ENCODE measurements around the gene PHLDA2. TPM values are rescaled to one million over a fixed set of nuclear protein-coding genes. Genes with fewer than 3 reads are reported as not detected.

Gene PHLDA2
- total and polyA plus RNA-seq, 4 experiments from 2014 or later, result 0.58 to 1.9 (median 1.1) TPM

DNA sequence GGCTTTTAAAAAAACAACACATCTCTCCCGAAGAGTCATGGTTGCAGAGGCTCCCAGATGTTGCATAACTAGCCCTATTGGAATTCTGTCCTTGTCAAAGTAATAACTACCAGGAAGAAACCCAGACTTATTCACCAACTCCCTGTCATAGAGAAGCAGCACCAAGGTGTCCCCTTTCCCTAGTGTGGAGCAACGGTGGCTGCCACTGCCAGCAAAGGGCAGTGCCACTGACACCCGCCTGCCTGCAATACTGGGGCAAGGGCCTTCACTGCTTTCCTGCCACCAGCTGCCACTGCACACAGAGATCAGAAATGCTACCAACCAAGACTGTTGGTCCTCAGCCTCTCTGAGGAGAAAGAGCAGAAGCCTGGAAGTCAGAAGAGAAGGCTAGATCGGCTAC is 35.6 kb upstream of the PHLDA2 start:
- Histone ChIP-seq H3K9me3 (ENCODE audit: control insufficient read depth in 1 of 2, low read length in 2 of 2) (no peaks in the 10 kb centered on the region), H3K4me1 (ENCODE audit: insufficient read depth, low read length) (peaks cover 6% of the 10 kb centered on the region), H3K27me3 (ENCODE audit: insufficient read depth, low read length) (no peaks in the 10 kb centered on the region), H3K4me3 (ENCODE audit: low read length in 2 of 2) (no peak overlapping the region), H3K27ac (ENCODE audit: low read depth, low read length) (no peak overlapping the region), H3K36me3 (ENCODE audit: insufficient read depth, low read length) (peaks cover 89% of the 10 kb centered on the region)
- H3K27me3 Mint-ChIP-seq, result no peaks in the 10 kb centered on the region
- ChIA-PET CTCF (ENCODE audit: partially characterized antibody) (no interaction called here), POLR2A (ENCODE audit: partially characterized antibody) (interaction anchor here (1.2 kb wide), 1 partner anchor 35 kb away, joined by 3 read pairs; no protein-coding TSS in a partner anchor)
- H3K36me3 Mint-ChIP-seq, result peaks cover 74 to 94% of the 10 kb centered on the region in 2 donors
- no peak overlapping the region for H3K4me3 Mint-ChIP-seq
- no peak for DNase-seq
- H3K27ac Mint-ChIP-seq, result peak overlapping the region in 1 of 7 donors; percentile 35
- peaks cover 14 to 36% (median 21%) of the 10 kb centered on the region in 4 donors for H3K4me1 Mint-ChIP-seq
- no peaks in the 10 kb centered on the region for H3K9me3 Mint-ChIP-seq
- intact Hi-C loops (cut with micrococcal nuclease), result no loop called here

- no peak for DNase-seq
- no peaks in the 10 kb centered on the region for H3K9me3 Mint-ChIP-seq
- peaks cover 15 to 31% (median 20%) of the 10 kb centered on the region in 4 donors for H3K4me1 Mint-ChIP-seq
- H3K4me3 Mint-ChIP-seq, result no peak overlapping the region
- no peak overlapping the region for H3K27ac ChIP-seq (ENCODE audit: low read depth, low read length)
- no peaks in the 10 kb centered on the region for H3K27me3 ChIP-seq (ENCODE audit: insufficient read depth, low read length)
- H3K27ac Mint-ChIP-seq, result no peak overlapping the region
- POLR2A ChIA-PET (ENCODE audit: partially characterized antibody), result no interaction called here
- H3K4me1 ChIP-seq (ENCODE audit: insufficient read depth, low read length), result peaks cover 6% of the 10 kb centered on the region
- CTCF ChIA-PET (ENCODE audit: partially characterized antibody), result interaction anchor here (1.4 kb wide), 1 partner anchor 8 kb away, joined by 3 read pairs; no protein-coding TSS in a partner anchor
- no peaks in the 10 kb centered on the region for H3K27me3 Mint-ChIP-seq
- peaks cover 75 to 95% of the 10 kb centered on the region in 2 donors for H3K36me3 Mint-ChIP-seq
- H3K4me3 ChIP-seq (ENCODE audit: low read length in 2 of 2), result no peak overlapping the region
- H3K9me3 ChIP-seq (ENCODE audit: control insufficient read depth in 1 of 2, low read length in 2 of 2), result no peaks in the 10 kb centered on the region
- intact Hi-C loops (cut with micrococcal nuclease), result no loop called here
- peaks cover 89% of the 10 kb centered on the region for H3K36me3 ChIP-seq (ENCODE audit: insufficient read depth, low read length)
These were observed 34.5 kb upstream of the PHLDA2 start for GRCh38 chr11:2963761-2964160.

DNA sequence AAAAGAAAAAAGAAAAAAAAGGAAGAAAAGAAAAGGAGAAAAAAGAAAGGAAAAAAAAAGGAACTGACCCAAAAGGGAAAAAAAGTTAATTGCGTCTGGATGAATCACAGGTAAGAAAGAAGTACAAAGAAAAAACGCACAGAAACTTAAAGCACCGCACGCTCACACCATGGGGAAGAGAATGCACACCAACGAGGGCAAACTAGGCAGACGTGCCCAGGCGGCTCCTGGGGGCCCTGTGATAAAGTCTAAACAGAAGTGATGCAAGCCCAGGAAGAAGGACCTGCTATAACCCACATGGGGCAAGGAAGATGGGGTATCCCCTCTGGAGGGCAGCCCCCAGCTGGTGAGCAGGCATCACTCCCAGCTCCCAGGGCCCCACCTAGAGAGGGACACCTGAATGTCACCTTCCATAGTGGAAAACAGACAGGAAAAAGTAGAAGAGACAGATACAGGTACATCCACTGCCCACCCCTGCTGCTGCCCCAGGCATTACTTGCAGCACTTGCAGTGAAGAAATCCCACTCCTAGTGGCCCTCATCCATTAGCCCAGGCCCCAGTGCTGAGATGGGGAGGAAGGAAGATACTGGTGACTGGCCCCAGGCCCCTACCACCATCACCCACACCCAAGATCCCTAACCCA is 34.0 kb upstream of the PHLDA2 start:
- H3K9me3 ChIP-seq (ENCODE audit: control insufficient read depth in 1 of 2, low read length in 2 of 2), result no peaks in the 10 kb centered on the region
- ChIA-PET POLR2A (ENCODE audit: partially characterized antibody) (interaction anchor here (0.6 kb wide), 1 partner anchor 1121 kb away, joined by 3 read pairs; no protein-coding TSS in a partner anchor), CTCF (ENCODE audit: partially characterized antibody) (interaction anchor here (0.7 to 1.4 kb wide), 2 partner anchors 9 to 458 kb away, joined by 3 read pairs; no protein-coding TSS in a partner anchor)
- no peak overlapping the region for H3K27ac ChIP-seq (ENCODE audit: low read depth, low read length)
- peaks cover 6% of the 10 kb centered on the region for H3K4me1 ChIP-seq (ENCODE audit: insufficient read depth, low read length)
- H3K36me3 ChIP-seq (ENCODE audit: insufficient read depth, low read length), result peaks cover 89% of the 10 kb centered on the region
- DNase-seq, result no peak
- H3K4me3 ChIP-seq (ENCODE audit: low read length in 2 of 2), result no peak overlapping the region
- no peaks in the 10 kb centered on the region for H3K27me3 ChIP-seq (ENCODE audit: insufficient read depth, low read length)
- Mint-ChIP-seq H3K9me3 (no peaks in the 10 kb centered on the region), H3K4me1 (peaks cover 14 to 28% (median 19%) of the 10 kb centered on the region in 4 donors), H3K27ac (peak overlapping the region in 3 of 7 donors; percentile 37 to 72 (median 56)), H3K36me3 (peaks cover 74 to 95% of the 10 kb centered on the region in 2 donors), H3K27me3 (no peaks in the 10 kb centered on the region), H3K4me3 (no peak overlapping the region)
- intact Hi-C loops (cut with micrococcal nuclease), result no loop called here

DNA sequence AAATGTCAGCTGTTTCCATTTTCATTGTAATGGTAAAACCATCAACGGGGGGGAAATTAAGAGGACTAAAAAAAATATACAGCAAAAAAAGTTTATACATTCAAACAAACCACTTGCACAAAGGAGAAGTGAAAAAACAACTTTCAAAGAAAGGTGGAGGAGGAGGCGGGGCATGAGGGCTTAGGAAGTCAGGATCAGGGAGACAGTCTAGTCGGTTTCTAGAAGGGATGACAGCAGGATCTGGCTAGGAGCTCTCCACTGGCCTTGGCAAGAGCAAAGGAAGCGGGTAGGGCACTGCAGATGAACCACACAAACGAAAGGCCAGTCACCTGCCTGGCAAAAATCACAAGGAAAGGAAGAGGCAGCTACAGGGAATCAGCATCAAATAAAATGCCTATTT is 31.9 kb upstream of the PHLDA2 start:
- Histone ChIP-seq H3K36me3 (ENCODE audit: insufficient read depth, low read length) (peaks cover 93% of the 10 kb centered on the region), H3K27ac (ENCODE audit: low read depth, low read length) (no peak overlapping the region), H3K4me3 (ENCODE audit: low read length in 2 of 2) (no peak overlapping the region), H3K27me3 (ENCODE audit: insufficient read depth, low read length) (no peaks in the 10 kb centered on the region), H3K4me1 (ENCODE audit: insufficient read depth, low read length) (peaks cover 6% of the 10 kb centered on the region), H3K9me3 (ENCODE audit: control insufficient read depth in 1 of 2, low read length in 2 of 2) (no peaks in the 10 kb centered on the region)
- H3K4me3 Mint-ChIP-seq, result no peak overlapping the region
- peaks cover 69 to 93% of the 10 kb centered on the region in 2 donors for H3K36me3 Mint-ChIP-seq
- H3K27me3 Mint-ChIP-seq, result no peaks in the 10 kb centered on the region
- intact Hi-C loops (cut with micrococcal nuclease), result no loop called here
- peak overlapping the region in 5 of 7 donors; percentile 26 to 58 (median 42) for H3K27ac Mint-ChIP-seq
- CTCF ChIA-PET (ENCODE audit: partially characterized antibody), result interaction anchor here (0.7 to 1.2 kb wide), 2 partner anchors 15 to 428 kb away, joined by 3 read pairs; no protein-coding TSS in a partner anchor
- H3K9me3 Mint-ChIP-seq, result no peaks in the 10 kb centered on the region
- peaks cover 9 to 17% (median 10%) of the 10 kb centered on the region in 4 donors for H3K4me1 Mint-ChIP-seq
- POLR2A ChIA-PET (ENCODE audit: partially characterized antibody), result interaction anchor here (0.6 to 1.5 kb wide), 3 partner anchors 17 to 93 kb away, joined by 3 to 4 read pairs (median 3); no protein-coding TSS in a partner anchor
- DNase-seq, result no peak

DNA sequence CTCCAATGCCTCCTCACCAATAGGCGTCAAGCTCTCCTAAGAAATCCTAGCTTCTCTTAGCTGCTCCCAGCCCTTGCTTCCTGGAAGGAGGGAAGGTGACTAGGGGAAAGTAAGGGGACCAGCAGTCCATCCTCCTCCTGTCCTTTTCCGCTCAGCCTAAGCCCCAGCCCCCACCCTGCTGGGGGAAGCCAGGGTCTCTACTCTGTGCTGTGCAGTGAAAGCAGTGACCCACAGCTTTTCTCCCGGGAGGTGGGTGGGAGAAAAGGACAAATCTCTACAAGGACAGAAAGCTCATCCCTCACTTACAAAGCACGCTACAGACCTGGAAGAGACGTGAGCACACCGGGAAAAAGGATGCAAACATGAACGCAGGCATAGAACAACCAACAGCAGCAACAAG is 30.9 kb upstream of the PHLDA2 start:
- Histone ChIP-seq H3K27me3 (ENCODE audit: insufficient read depth, low read length) (no peaks in the 10 kb centered on the region), H3K9me3 (ENCODE audit: control insufficient read depth in 1 of 2, low read length in 2 of 2) (no peaks in the 10 kb centered on the region), H3K36me3 (ENCODE audit: insufficient read depth, low read length) (peaks cover 93% of the 10 kb centered on the region), H3K27ac (ENCODE audit: low read depth, low read length) (no peak overlapping the region), H3K4me1 (ENCODE audit: insufficient read depth, low read length) (peaks cover 6% of the 10 kb centered on the region), H3K4me3 (ENCODE audit: low read length in 2 of 2) (no peak overlapping the region)
- Mint-ChIP-seq H3K36me3 (peaks cover 70 to 93% of the 10 kb centered on the region in 2 donors), H3K4me1 (peaks cover 9 to 16% (median 10%) of the 10 kb centered on the region in 4 donors), H3K27ac (no peak overlapping the region), H3K27me3 (no peaks in the 10 kb centered on the region), H3K9me3 (no peaks in the 10 kb centered on the region), H3K4me3 (no peak overlapping the region)
- DNase-seq, result no peak
- CTCF ChIA-PET (ENCODE audit: partially characterized antibody), result interaction anchor here (0.6 kb wide), 1 partner anchor 61 kb away, joined by 3 read pairs; no protein-coding TSS in a partner anchor
- intact Hi-C loops (cut with micrococcal nuclease), result no loop called here
- POLR2A ChIA-PET (ENCODE audit: partially characterized antibody), result interaction anchor here (1.5 kb wide), 1 partner anchor 29 kb away, joined by 4 read pairs; no protein-coding TSS in a partner anchor

- intact Hi-C loops (cut with micrococcal nuclease), result no loop called here
- Mint-ChIP-seq H3K36me3 (peaks cover 68 to 93% of the 10 kb centered on the region in 2 donors), H3K27me3 (no peaks in the 10 kb centered on the region), H3K9me3 (no peaks in the 10 kb centered on the region), H3K27ac (peak overlapping the region in 1 of 7 donors; percentile 38), H3K4me1 (peaks cover 7 to 14% (median 8%) of the 10 kb centered on the region in 4 donors), H3K4me3 (peak overlapping the region in 1 of 8 donors; percentile 31)
- H3K9me3 ChIP-seq (ENCODE audit: control insufficient read depth in 1 of 2, low read length in 2 of 2), result no peaks in the 10 kb centered on the region
- peaks cover 93% of the 10 kb centered on the region for H3K36me3 ChIP-seq (ENCODE audit: insufficient read depth, low read length)
- no peak overlapping the region for H3K4me3 ChIP-seq (ENCODE audit: low read length in 2 of 2)
- ChIA-PET POLR2A (ENCODE audit: partially characterized antibody) (interaction anchor here (0.8 to 0.9 kb wide), 2 partner anchors 13 to 56 kb away, joined by 3 read pairs; no protein-coding TSS in a partner anchor), CTCF (ENCODE audit: partially characterized antibody) (interaction anchor here (1.1 to 1.6 kb wide), 2 partner anchors 66 to 133 kb away, joined by 4 to 5 read pairs; no protein-coding TSS in a partner anchor)
- no peak overlapping the region for H3K27ac ChIP-seq (ENCODE audit: low read depth, low read length)
- no peaks in the 10 kb centered on the region for H3K27me3 ChIP-seq (ENCODE audit: insufficient read depth, low read length)
- peaks cover 6% of the 10 kb centered on the region for H3K4me1 ChIP-seq (ENCODE audit: insufficient read depth, low read length)
- no peak for DNase-seq
These were observed 29.0 kb upstream of the PHLDA2 start for GRCh38 chr11:2958251-2958650.

GRCh38 chr11:2955906-2956476 is 26.8 kb upstream of the PHLDA2 start:
- H3K4me1 ChIP-seq (ENCODE audit: insufficient read depth, low read length), result peaks cover 18% of the 10 kb centered on the region
- intact Hi-C loops (cut with micrococcal nuclease), result no loop called here

More at GRCh38 chr11:2955906-2956476, 26.8 kb upstream of the PHLDA2 start:
- Mint-ChIP-seq H3K27ac (peak overlapping the region in 1 of 7 donors; percentile 31), H3K4me1 (peaks cover 10 to 29% (median 19%) of the 10 kb centered on the region in 4 donors), H3K36me3 (peaks cover 68 to 95% of the 10 kb centered on the region in 2 donors), H3K4me3 (no peak overlapping the region), H3K9me3 (no peaks in the 10 kb centered on the region), H3K27me3 (no peaks in the 10 kb centered on the region)
- no peak overlapping the region for H3K27ac ChIP-seq (ENCODE audit: low read depth, low read length)
- H3K4me3 ChIP-seq (ENCODE audit: low read length in 2 of 2), result no peak overlapping the region
- ChIA-PET POLR2A (ENCODE audit: partially characterized antibody) (interaction anchor here (1.2 kb wide), 1 partner anchor 11 kb away, joined by 4 read pairs; no protein-coding TSS in a partner anchor), CTCF (ENCODE audit: partially characterized antibody) (interaction anchor here (1.4 to 5.0 kb wide), 2 partner anchors 19 to 63 kb away, joined by 4 to 19 read pairs; no protein-coding TSS in a partner anchor)
- H3K27me3 ChIP-seq (ENCODE audit: insufficient read depth, low read length), result no peaks in the 10 kb centered on the region
- DNase-seq, result no peak
- peaks cover 100% of the 10 kb centered on the region for H3K36me3 ChIP-seq (ENCODE audit: insufficient read depth, low read length)
- H3K9me3 ChIP-seq (ENCODE audit: control insufficient read depth in 1 of 2, low read length in 2 of 2), result no peaks in the 10 kb centered on the region
